Suppressor macrophage (primary cell): ENCODE data around the gene ING3.

ENCODE experiments used
- DNase-seq, 4 experiments: peaks; one replicate each; pipeline ENCODE4 v3.0.0-alpha.2; 2020 to 2022

Gene ING3

GRCh38 chr7:120989257-120990220, 39.0 kb downstream of the ING3 start:
- DNase-seq = peak in 2 of 4 experiments; percentile 12 to 21

- DNase-seq = no peak
Observed at GRCh38 chr7:120990468-120991118, 40.0 kb downstream of the ING3 start.

GRCh38 chr7:120991161-120991560, 40.6 kb downstream of the ING3 start:
- DNase-seq = no peak

- DNase-seq = no peak
Observed at GRCh38 chr7:120991581-120991980, 41.0 kb downstream of the ING3 start.

- DNase-seq = no peak
Observed at GRCh38 chr7:120992272-120992964, 41.8 kb downstream of the ING3 start.

- no peak for DNase-seq
Observed at GRCh38 chr7:120992965-120993494, 42.5 kb downstream of the ING3 start.

- peak in 1 of 4 experiments; percentile 11 for DNase-seq
Observed at GRCh38 chr7:120993553-120994191, 43.1 kb downstream of the ING3 start.

GRCh38 chr7:120994512-120995410, 44.2 kb downstream of the ING3 start:
- peak in 2 of 4 experiments; percentile 50 to 51 for DNase-seq

GRCh38 chr7:120995654-120996053, 45.1 kb downstream of the ING3 start:
- DNase-seq = no peak

GRCh38 chr7:120996333-120996987, 45.9 kb downstream of the ING3 start:
- peak; percentile 88 to 97 (median 94) for DNase-seq

- peak in 2 of 4 experiments; percentile 49 to 55 for DNase-seq
Observed at GRCh38 chr7:120996988-120997345, 46.4 kb downstream of the ING3 start.

GRCh38 chr7:120997882-120998474, 47.4 kb downstream of the ING3 start:
- DNase-seq = peak; percentile 65 to 89 (median 80)

- no peak for DNase-seq
Observed at GRCh38 chr7:120998520-120998919, 47.9 kb downstream of the ING3 start.

- peak in 2 of 4 experiments; percentile 38 to 49 for DNase-seq
Observed at GRCh38 chr7:120998996-120999565, 48.5 kb downstream of the ING3 start.

GRCh38 chr7:121000081-121000983, 49.8 kb downstream of the ING3 start:
- DNase-seq = peak in 1 of 4 experiments; percentile 43

GRCh38 chr7:121001234-121001906, 50.8 kb downstream of the ING3 start:
- DNase-seq = no peak

GRCh38 chr7:121002048-121002756, 51.6 kb downstream of the ING3 start:
- no peak for DNase-seq
